ENCODE results near the gene SLC38A4.
"Not testable (repeated sequence)": the region's sequence is repeated elsewhere in the genome, so short reads cannot be mapped to it uniquely, and the experiment has no call there.

Gene SLC38A4

DNA sequence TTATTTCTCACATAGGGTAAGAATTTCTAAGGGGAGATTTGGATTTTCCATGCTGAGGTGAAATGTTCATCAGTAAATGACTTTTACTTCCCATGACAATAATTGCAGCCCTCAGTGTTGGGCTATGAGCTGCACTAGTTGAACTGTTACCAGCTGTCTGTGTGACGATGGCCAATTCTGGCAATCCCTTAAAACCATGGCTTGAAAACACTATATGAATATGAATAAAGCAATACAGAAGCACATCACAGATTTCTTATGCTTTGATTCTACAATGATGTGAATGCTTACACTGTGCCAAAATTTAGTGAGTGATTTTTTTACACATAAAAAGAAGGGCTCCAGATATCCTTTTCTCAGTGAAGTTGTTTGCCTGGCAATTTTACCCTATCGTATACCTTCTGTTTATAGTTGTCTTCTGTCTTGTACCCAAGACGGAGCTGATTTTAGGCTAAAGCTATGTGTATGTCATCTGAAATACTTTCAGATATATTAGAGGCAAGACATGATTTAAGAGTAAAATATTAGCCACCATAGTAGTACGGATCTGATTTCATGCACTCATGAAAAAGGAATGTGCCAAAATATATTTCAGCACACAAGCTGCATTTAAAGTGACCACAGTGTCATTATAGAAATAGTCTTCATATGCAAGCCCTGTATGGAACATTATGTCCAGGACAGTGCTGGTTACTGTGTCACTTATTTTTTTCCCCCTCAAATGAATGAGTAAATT, 52.0 kb downstream of the SLC38A4 start:
- DNase-seq: no peak

DNA sequence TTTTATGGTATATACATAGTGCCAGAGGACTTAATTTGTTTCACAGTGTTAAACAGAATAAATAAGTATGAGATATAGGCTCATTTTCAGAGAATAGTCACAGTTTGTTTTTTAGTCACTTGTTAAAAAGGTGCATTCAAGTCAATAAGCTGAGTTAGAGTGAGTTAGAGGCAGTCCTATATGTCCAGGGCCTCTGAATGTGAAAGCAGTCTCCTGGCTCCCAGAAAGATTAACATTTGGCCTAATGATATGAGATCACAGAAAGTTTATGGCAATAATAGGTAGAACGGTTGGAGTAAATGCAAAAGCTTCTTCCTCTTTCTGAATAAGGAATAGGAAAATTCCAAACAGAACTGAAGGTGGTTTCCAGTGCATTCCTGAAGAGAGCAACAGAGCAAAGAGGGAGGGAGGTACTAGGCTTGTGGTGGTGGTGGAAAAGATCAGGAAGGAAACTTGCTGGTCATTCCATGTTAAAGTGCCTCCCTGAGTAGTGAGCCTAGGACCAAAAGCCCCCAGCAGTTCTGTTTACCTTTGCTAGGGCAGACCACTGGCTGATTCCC, 54.4 kb downstream of the SLC38A4 start:
- no peak for DNase-seq

DNA sequence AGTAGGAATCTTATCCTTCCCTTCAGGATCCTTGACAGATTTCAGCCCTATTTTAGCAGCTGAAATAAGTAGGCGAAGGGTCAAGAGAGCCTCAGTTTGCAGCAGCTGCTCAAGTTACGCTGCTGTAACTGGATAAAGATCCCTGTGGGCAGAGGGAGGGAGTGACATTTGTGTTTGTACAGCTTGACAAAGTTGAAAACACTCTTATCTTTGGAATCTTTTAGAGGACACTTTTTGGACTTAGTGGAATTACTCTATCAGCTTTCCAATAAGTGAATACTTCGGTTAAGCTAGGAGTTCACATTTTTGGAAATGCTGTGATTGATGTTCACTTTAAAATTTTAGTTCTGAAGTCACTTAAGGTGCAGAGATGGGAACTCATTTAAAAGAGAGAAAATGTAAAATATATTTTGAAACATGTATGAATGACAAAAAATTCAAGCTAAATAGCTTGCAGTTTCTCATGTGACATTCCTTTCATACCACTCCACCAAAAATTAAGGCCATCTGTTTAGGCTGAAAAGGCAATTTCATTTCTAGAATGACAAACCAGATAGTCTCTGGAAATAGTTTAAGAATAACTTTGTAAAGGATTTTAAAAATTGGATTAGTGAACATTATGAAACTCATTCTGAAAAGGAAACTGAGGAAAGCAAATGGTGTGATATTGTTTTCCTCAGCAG, 55.2 kb downstream of the SLC38A4 start:
- DNase-seq: no peak

DNA sequence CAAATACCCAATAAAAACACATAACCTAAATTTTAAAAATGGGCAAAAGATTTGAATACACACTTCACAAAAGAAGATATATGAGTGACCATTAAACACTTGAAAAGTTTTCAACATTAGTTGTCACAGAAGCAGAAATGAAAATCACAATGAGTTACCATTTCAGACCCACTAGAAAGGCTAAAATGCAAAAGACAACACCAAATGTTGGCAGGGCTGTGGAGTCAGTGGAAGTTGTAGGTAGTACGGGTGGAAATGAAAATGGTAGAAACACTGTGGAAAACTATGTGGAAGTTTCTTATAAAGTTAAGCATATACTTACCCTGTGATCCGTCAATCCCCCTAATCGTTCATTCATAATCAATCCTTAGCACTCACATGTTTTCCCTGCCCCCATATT, 61.8 kb downstream of the SLC38A4 start:
- no peak for DNase-seq

DNA sequence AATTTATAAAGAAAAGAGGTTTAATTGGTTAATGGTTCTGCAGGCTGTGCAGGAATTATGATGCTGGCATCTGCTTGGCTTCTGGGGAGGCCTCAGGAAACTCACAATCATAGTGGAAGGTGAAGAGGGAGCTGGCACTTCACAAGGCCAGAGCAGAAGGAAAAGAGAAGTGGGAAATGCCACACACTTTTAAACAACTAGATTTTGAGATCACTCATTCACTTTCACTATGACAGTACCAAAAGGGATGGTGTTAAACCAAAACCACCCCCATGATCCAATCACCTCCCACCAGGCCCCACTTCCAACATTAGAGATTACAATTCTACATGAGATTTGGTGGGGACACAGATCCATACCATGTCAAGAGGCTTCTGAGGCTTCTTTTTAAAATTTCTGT, 62.6 kb downstream of the SLC38A4 start:
- DNase-seq: no peak

DNA sequence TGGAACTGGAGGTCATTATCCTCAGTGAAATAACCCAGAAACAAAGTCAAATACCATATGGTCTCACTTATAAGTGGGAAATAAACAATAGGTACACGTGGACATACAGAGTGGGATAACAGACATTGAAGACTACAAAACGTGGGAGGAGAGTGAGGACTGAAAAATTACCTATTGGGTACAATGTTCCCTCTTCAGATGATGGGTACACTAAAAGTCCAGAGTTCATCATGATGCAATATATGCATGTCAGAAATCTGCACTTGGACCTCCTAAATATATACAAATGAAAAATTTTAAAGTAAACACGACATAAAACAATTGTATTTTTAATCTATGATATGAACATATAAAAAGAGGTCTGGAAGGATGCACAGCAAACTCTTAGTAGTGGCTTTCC, 71.2 kb downstream of the SLC38A4 start:
- no peak for DNase-seq

DNA sequence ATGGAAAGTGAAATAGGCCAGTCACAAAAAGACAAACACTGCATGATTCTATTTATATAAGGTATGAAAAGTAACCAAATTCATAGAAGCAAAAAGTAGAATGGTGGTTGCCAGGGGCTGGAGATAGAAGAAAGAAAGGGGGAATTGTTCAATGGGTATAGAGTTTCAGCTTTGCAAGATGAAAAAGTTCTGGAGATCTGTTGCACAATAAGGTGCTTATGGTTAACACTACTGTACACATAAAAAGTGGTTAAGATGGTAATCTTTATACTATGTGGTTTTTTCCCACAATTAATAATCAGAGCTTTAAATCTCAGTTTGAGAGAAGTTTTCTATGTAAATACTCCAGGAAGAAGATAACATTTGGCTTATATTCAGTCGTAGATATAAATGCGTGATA, 73.4 kb downstream of the SLC38A4 start:
- DNase-seq: no peak

DNA sequence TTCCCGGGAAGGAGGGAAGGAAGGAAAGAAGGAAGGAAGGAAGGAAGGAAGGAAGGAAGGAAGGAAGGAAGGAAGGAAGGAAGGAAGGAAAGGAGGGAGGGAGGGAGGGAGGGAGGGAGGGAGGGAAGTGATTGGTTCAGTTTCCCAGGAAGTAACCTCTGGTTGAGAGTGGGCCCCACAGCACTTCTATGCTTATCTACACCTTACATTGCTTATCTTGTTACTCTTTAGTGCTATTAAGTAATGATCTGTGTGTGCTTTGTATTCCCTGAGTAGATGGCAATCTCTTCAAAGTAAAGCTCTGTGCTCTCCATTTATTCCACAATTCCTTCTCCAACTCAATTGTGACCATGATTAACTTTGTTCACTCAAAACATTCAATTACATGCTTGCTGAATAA, 74.6 kb downstream of the SLC38A4 start:
- DNase-seq: no peak

DNA sequence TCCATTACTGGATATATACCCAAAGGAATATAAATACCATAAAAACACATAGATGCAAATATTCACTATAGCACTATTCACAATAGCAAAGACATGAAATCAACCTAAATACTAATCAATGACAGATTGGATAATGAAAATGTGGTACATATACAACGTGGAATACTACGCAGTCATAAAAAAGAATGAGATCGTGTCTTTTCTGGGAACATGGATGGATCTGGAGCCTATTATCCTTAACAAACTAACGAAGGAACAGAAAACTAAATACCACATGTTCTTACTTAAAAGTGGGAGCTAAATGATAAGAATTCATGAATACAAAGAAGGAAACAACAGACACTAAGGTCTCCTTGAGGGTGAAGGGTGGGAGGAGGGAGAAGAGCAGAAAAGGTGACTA, 76.5 kb downstream of the SLC38A4 start:
- DNase-seq: no peak

DNA sequence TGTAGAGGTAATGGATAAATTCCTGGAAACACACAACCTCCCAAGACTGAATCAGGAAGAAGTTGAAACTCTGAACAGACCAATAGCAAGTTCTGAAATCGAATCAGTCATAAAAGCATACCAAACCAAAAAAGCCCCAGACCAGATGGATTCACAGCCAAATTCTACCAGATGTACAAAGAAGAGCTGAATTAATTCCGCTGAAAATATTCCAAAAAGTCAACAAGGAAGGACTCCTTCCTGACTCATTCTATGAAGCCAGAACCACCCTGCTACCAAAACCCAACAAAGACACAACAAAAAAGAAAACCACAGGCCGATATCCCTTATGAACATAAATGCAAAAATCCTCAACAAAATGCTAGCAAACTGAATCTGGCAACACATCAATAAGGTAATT, 81.5 kb downstream of the SLC38A4 start:
- DNase-seq: no peak

DNA sequence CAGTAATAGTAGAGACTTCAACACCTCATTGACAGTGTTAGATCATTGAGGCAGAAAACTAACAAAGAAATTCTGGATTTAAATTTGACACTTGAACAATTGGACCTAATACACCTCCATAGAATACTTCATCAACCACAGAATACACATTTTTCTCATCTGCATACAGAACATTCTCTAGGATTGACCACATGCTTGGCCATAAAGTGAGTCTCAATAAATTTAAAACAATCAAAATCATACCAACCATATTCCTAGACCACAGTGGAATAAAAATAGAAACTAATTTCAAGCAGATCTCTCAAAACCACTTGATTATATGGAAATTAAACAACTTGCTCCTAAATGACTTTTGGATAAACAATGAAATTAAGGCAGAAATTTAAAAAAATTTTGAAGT, 82.3 kb downstream of the SLC38A4 start:
- no peak for DNase-seq

DNA sequence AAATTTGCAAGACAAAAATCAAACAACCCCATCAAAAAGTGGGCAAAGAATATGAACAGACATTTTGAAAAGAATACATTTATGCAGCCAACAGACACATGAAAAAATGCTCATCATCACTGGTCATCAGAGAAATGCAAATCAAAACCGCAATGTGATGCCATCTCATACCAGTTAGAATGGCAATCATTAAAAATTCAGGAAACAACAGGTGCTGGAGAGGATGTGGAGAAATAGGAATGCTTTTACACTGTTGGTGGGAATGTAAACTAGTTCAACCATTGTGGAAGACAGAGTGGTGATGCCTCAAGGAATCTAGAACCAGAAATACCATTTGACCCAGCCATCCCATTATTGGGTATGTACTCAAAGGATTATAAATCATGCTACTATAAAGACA, 83.5 kb downstream of the SLC38A4 start:
- DNase-seq: not testable (repeated sequence)

DNA sequence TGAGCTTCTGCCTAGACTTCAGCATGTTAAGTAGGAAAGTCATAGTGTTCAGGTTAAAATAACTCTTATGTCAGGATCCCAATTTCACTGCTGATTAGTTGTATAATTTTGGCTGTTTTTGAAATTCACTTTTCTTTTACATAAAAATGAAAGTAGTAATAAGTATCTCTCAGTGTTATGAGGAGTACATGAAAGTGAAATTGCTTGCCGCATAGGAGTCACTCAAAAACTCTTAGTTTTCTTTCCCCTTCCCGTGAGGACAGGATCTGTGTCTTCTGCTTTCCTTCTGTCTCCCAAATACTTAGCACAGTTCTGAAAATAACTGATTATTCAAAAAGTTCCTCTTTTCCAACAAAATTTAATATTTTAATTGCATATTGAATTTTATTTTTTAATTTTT, 100.5 kb downstream of the SLC38A4 start:
- DNase-seq: no peak

DNA sequence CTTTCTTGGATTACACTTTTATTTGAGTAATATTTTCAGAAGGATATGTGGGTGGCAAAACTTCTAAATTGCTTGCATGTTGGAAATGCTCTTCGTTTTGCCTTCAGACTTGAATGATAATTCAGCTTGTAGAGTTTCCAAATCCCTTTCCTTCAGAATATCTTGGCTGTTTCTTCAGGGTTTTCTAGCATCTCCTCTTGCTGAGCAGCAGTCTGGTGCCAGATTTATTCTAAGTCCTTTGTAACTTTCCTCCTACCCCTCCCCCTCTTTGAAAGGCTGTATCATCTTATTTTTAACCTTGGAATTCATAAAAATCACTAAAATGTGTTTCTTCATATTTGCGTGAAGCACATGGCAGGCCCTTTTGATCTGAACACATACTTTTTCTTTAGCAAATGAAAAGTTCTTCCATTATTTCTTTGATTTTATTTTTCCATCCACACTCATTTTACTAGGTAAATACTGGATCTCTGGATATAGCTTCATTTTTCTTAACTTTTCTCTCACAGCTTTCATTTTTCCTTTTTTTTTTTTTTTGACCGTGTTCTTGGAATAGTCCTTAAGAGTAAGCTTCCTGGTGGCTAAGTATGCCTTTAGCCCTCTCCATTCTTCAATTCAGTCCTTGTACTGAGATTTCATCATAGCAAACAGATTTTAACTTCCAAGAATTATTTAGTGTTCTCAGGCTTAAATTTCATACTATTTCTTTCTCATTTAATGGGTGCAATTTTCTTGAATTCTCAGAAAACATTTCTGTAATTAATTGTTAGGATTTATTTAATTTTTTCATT, 102.0 kb downstream of the SLC38A4 start:
- no peak for DNase-seq

DNA sequence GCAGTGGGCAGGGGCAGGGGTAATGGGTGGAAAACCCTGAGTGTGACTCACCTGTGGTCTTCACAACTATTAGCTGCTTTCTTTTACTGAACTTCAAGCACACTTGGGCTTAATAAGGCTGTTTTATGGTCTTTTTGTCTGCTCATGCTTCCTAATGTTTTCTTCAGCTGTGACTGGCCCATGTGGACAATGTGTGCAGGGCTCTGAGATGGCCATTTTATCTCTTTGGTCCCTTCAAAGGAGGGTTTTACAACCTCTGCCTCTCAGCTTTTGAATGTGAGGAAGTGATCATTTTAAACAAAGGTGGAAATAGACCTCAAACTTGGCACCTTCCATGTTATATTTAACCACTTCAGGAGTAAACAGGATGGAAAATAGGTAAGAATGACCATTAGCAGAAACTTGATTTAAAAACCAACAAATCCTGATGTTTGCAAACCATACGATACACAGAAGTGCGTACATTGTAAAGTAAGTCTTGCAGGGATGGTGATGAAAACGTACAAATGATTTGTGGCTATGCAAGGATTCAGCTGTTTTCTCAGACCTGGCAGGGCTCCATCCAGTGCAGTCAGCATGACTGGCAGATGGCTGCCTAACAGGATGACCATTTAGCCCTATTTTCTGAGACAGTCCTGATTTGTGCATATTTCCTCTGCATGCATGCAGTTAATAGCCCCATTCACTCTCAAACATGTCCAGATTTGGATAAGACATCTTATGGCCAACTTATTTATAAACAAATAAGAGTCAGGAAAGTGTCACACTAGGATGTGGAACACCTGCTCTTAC, 103.2 kb downstream of the SLC38A4 start:
- DNase-seq: no peak

DNA sequence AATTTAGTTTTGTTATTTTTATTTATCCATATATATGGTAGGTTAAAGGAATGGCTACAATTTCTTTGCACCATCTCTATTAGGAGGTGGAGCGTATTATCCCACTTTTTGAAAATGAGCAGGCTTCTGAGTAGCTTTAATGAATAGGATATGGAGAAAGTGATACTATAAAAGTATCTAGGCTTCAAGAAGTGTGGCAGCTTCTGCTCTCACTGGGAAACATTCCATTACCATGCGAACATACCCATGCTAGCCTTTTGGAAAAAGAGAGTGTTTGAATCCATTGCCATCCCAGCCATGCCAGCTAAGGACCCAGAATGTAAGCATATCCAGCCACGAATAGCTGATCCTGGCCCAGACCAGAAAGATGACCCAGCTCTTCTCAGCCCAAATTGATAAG, 107.3 kb downstream of the SLC38A4 start:
- no peak for DNase-seq

DNA sequence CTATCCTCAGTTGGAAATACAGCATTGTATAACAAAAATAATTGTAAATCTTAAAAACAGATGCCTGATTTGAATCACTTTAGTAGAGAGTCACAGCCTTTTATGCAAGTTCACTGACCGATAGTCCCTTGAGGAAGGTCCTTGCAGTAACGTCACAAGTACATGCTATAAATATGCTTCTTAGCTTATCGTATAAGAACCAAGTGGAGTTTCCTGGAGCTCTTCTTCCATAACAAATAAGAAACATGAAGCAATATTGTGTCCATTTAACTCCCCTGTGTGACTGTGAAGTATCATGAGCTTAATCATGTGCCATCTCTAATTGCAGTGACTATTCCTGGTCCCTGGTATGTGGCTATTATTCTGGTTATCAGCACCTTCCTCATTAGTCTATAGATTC, 107.9 kb downstream of the SLC38A4 start:
- no peak for DNase-seq

DNA sequence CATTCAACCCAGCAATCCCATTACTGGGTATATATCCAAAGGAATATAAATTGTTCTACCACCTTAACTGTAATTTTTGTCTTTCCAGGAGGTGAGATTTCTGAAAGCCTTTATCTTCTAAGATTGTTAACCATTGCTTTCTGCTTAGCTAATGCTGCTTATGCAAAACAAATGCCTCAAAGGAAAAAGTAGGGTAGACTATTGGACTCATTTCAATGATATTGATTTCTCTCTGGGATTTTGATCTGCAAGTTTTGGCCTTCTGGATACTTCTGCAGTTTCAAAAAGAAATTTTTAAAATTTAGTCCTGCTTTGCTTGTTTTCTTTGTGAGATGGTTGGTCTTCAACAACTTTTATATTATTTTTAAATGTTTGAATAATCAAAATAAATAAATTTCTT, 108.6 kb downstream of the SLC38A4 start:
- DNase-seq: no peak
